Measurements from ENCODE around the gene ZNF823. TPM values are rescaled to one million over a fixed set of nuclear protein-coding genes. Genes with fewer than 3 reads are reported as not detected.

Gene ZNF823
- total RNA-seq, 5 donors from 2014 or later (not counting 1 experiment from before 2014, with no cell fraction given) = 2.3 to 6.4 (median 4.8) TPM

- Mint-ChIP-seq H3K9me3 (no peaks in the 10 kb centered on the region), H3K27me3 (peaks cover 16 to 34% of the 10 kb centered on the region in 2 donors), H3K4me1 (peaks cover 14 to 16% (median 16%) of the 10 kb centered on the region in 3 donors), H3K4me3 (no peak overlapping the region), H3K36me3 (no peaks in the 10 kb centered on the region), H3K27ac (no peak overlapping the region)
- CTCF ChIA-PET = no interaction called here
- 80% methylated on average over 1 of the region's 6 CpGs for WGBS (ENCODE audit: insufficient coverage)
- Histone ChIP-seq H3K4me3 (ENCODE audit: control insufficient read depth in 1 of 2, extremely low read depth in 1 of 2, low read length in 1 of 2) (no peak overlapping the region), H3K9me3 (no peaks in the 10 kb centered on the region), H3K27ac (ENCODE audit: low read length) (no peak overlapping the region), H3K4me1 (ENCODE audit: control insufficient read depth in 1 of 2, extremely low read depth in 1 of 2, insufficient read depth in 2 of 2, low read length in 2 of 2) (peaks cover 0 to 17% of the 10 kb centered on the region in 2 experiments), H3K27me3 (replicated peaks in 1 of 2; ENCODE audit: control insufficient read depth in 2 of 2, extremely low read depth in 1 of 2, insufficient read depth in 2 of 2, low read length in 1 of 2) (peaks cover 0 to 33% of the 10 kb centered on the region in 2 experiments), H3K36me3 (ENCODE audit: control insufficient read depth in 2 of 2, extremely low read depth in 1 of 2, insufficient read depth in 1 of 2, low read length in 1 of 2) (no peaks in the 10 kb centered on the region)
- POLR2A ChIA-PET = no interaction called here
- ATAC-seq (replicated peaks in 1 of 4) = no peak
- DNase-seq = no peak
Observed at GRCh38 chr19:11698231-11698630, 40.5 kb downstream of the ZNF823 start.

- Histone ChIP-seq H3K4me3 (ENCODE audit: control insufficient read depth in 1 of 2, extremely low read depth in 1 of 2, low read length in 1 of 2) (no peak overlapping the region), H3K36me3 (ENCODE audit: control insufficient read depth in 2 of 2, extremely low read depth in 1 of 2, insufficient read depth in 1 of 2, low read length in 1 of 2) (no peaks in the 10 kb centered on the region), H3K9me3 (no peaks in the 10 kb centered on the region), H3K4me1 (ENCODE audit: control insufficient read depth in 1 of 2, extremely low read depth in 1 of 2, insufficient read depth in 2 of 2, low read length in 2 of 2) (peaks cover 0 to 17% of the 10 kb centered on the region in 2 experiments), H3K27ac (ENCODE audit: low read length) (no peak overlapping the region), H3K27me3 (replicated peaks in 1 of 2; ENCODE audit: control insufficient read depth in 2 of 2, extremely low read depth in 1 of 2, insufficient read depth in 2 of 2, low read length in 1 of 2) (peaks cover 0 to 39% of the 10 kb centered on the region in 2 experiments)
- Mint-ChIP-seq H3K4me3 (no peak overlapping the region), H3K27me3 (peaks cover 23 to 41% of the 10 kb centered on the region in 2 donors), H3K9me3 (no peaks in the 10 kb centered on the region), H3K4me1 (peaks cover 14 to 22% (median 16%) of the 10 kb centered on the region in 3 donors), H3K36me3 (no peaks in the 10 kb centered on the region), H3K27ac (no peak overlapping the region)
- no peak for ATAC-seq (replicated peaks in 1 of 4)
- no peak for DNase-seq
- ChIA-PET POLR2A (no interaction called here), CTCF (interaction anchor here in 1 of 2 donors (0.5 kb wide), 1 partner anchor 139 kb away, joined by 4 read pairs; no protein-coding TSS in a partner anchor)
- 43% methylated on average over 5 of the region's 6 CpGs for WGBS (ENCODE audit: insufficient coverage)
Observed at GRCh38 chr19:11697284-11697855, 41.4 kb downstream of the ZNF823 start.

GRCh38 chr19:11694533-11695439, 44.0 kb downstream of the ZNF823 start:
- Mint-ChIP-seq H3K9me3 (no peaks in the 10 kb centered on the region), H3K4me3 (peak overlapping the region; percentile 84 to 96 (median 89)), H3K27ac (no peak overlapping the region), H3K27me3 (peaks cover 27 to 52% of the 10 kb centered on the region in 2 donors), H3K4me1 (peaks cover 11 to 22% (median 14%) of the 10 kb centered on the region in 3 donors), H3K36me3 (no peaks in the 10 kb centered on the region)
- DNase-seq = peak; percentile 30 to 84 (median 71)
- WGBS (ENCODE audit: insufficient coverage) = 10% methylated on average over 58 of the region's 61 CpGs
- CTCF ChIA-PET = no interaction called here
- Histone ChIP-seq H3K9me3 (no peaks in the 10 kb centered on the region), H3K27ac (ENCODE audit: low read length) (no peak overlapping the region), H3K36me3 (ENCODE audit: control insufficient read depth in 2 of 2, extremely low read depth in 1 of 2, insufficient read depth in 1 of 2, low read length in 1 of 2) (no peaks in the 10 kb centered on the region), H3K27me3 (replicated peaks in 1 of 2; ENCODE audit: control insufficient read depth in 2 of 2, extremely low read depth in 1 of 2, insufficient read depth in 2 of 2, low read length in 1 of 2) (peaks cover 0 to 45% of the 10 kb centered on the region in 2 experiments), H3K4me1 (ENCODE audit: control insufficient read depth in 1 of 2, extremely low read depth in 1 of 2, insufficient read depth in 2 of 2, low read length in 2 of 2) (peaks cover 0 to 17% of the 10 kb centered on the region in 2 experiments), H3K4me3 (ENCODE audit: control insufficient read depth in 1 of 2, extremely low read depth in 1 of 2, low read length in 1 of 2) (peak overlapping the region; percentile 56 to 84)
- POLR2A ChIA-PET = no interaction called here
- peak; percentile 88 to 99 (median 93) for ATAC-seq (replicated peaks in 1 of 4)

GRCh38 chr19:11693505-11694499, 44.9 kb downstream of the ZNF823 start:
- Mint-ChIP-seq H3K9me3 (no peaks in the 10 kb centered on the region), H3K4me3 (peak overlapping the region; percentile 56 to 96 (median 62)), H3K27me3 (peaks cover 27 to 51% of the 10 kb centered on the region in 2 donors), H3K36me3 (no peaks in the 10 kb centered on the region), H3K4me1 (peaks cover 11 to 22% (median 14%) of the 10 kb centered on the region in 3 donors), H3K27ac (no peak overlapping the region)
- H3K4me1 ChIP-seq (ENCODE audit: control insufficient read depth in 1 of 2, extremely low read depth in 1 of 2, insufficient read depth in 2 of 2, low read length in 2 of 2) = peaks cover 0 to 17% of the 10 kb centered on the region in 2 experiments
- no peaks in the 10 kb centered on the region for H3K9me3 ChIP-seq
- H3K27ac ChIP-seq (ENCODE audit: low read length) = no peak overlapping the region
- H3K36me3 ChIP-seq (ENCODE audit: control insufficient read depth in 2 of 2, extremely low read depth in 1 of 2, insufficient read depth in 1 of 2, low read length in 1 of 2) = no peaks in the 10 kb centered on the region
- CTCF ChIA-PET = no interaction called here
- 21% methylated on average over 11 of the region's 16 CpGs for WGBS (ENCODE audit: insufficient coverage)
- POLR2A ChIA-PET = no interaction called here
- H3K4me3 ChIP-seq (ENCODE audit: control insufficient read depth in 1 of 2, extremely low read depth in 1 of 2, low read length in 1 of 2) = peak overlapping the region; percentile 56 to 84
- ATAC-seq (replicated peaks in 1 of 4) (no peak), DNase-seq (peak in 1 of 35 experiments; percentile 4)
- peaks cover 0 to 45% of the 10 kb centered on the region in 2 experiments for H3K27me3 ChIP-seq (replicated peaks in 1 of 2; ENCODE audit: control insufficient read depth in 2 of 2, extremely low read depth in 1 of 2, insufficient read depth in 2 of 2, low read length in 1 of 2)

- Histone ChIP-seq H3K9me3 (no peaks in the 10 kb centered on the region), H3K36me3 (ENCODE audit: control insufficient read depth in 2 of 2, extremely low read depth in 1 of 2, insufficient read depth in 1 of 2, low read length in 1 of 2) (no peaks in the 10 kb centered on the region), H3K4me1 (ENCODE audit: control insufficient read depth in 1 of 2, extremely low read depth in 1 of 2, insufficient read depth in 2 of 2, low read length in 2 of 2) (peaks cover 0 to 17% of the 10 kb centered on the region in 2 experiments), H3K4me3 (ENCODE audit: control insufficient read depth in 1 of 2, extremely low read depth in 1 of 2, low read length in 1 of 2) (no peak overlapping the region), H3K27me3 (replicated peaks in 1 of 2; ENCODE audit: control insufficient read depth in 2 of 2, extremely low read depth in 1 of 2, insufficient read depth in 2 of 2, low read length in 1 of 2) (peaks cover 0 to 49% of the 10 kb centered on the region in 2 experiments), H3K27ac (ENCODE audit: low read length) (no peak overlapping the region)
- ChIA-PET CTCF (interaction anchor here in 1 of 2 donors (0.6 kb wide), 1 partner anchor 45 kb away, joined by 5 read pairs; no protein-coding TSS in a partner anchor), POLR2A (no interaction called here)
- Mint-ChIP-seq H3K27ac (no peak overlapping the region), H3K36me3 (no peaks in the 10 kb centered on the region), H3K27me3 (peaks cover 27 to 50% of the 10 kb centered on the region in 2 donors), H3K9me3 (peaks cover 0 to 3% (median 0%) of the 10 kb centered on the region in 3 donors), H3K4me3 (peak overlapping the region in 1 of 3 donors; percentile 57), H3K4me1 (peaks cover 11 to 22% (median 14%) of the 10 kb centered on the region in 3 donors)
- DNase-seq (no peak), ATAC-seq (replicated peaks in 1 of 4) (no peak)
- 83% methylated on average over 3 of the region's 11 CpGs for WGBS (ENCODE audit: insufficient coverage)
Observed at GRCh38 chr19:11692127-11692790, 46.5 kb downstream of the ZNF823 start.
